Measurements from ENCODE around the gene TUBA4A. TPM values are rescaled to one million over a fixed set of nuclear protein-coding genes. Genes with fewer than 3 reads are reported as not detected.

Gene TUBA4A
- total and polyA plus RNA-seq, 9 of the 15 experiments (the other 6 are each of a cell fraction or from before 2014, with no cell fraction given): 25.1 to 174 (median 42.4) TPM

DNA sequence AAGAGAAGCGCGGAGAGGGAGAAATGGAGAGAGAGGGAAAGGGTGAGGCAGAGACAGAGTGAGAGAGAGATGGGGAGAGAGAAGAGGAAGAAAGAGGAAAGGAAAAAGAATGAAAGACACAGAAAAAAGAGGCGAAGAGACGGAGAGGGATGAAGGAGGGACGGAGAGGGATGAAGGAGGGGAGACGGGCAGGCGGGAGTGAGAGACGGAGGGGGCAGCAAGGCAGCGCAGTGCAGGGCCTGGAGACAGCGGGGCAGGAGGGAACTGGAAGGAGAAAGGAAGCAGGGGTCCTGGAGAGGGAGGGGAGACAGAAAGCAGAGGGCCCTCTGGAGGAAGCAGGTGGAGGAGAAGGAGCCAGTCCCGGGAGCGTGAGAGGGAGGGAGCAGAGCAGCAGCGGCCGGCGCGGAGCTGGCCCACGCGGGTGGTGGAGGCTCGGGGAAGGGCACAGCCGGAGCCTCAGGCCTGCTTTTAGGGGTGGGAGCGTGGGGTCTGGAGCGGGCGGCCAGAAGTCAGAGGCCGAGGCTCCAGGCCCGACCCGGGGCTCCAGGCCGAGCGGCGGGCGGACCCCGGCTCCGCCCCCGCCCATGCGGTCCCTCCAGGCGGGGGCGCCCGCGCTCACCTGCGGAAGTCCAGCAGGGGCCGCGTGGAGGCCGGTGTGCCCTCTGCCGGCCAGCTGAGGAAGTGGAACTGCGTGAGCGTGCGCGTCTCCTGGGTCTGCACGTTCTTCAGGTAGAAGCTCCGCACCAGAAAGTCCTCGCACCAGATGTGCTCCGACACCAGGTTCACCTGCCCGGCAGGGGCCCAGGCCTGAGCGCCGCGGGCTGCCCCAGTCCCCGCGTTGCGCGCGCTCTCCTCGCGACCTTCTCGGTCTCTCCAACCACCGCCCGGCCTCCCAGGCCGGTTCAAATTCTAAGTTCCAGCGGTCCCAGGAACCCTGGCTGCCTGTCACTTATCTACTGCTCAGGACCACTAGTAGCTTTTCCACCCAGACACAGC, 40.9 kb upstream of the TUBA4A start (continued):
- TF ChIP-seq, protein P1, sequence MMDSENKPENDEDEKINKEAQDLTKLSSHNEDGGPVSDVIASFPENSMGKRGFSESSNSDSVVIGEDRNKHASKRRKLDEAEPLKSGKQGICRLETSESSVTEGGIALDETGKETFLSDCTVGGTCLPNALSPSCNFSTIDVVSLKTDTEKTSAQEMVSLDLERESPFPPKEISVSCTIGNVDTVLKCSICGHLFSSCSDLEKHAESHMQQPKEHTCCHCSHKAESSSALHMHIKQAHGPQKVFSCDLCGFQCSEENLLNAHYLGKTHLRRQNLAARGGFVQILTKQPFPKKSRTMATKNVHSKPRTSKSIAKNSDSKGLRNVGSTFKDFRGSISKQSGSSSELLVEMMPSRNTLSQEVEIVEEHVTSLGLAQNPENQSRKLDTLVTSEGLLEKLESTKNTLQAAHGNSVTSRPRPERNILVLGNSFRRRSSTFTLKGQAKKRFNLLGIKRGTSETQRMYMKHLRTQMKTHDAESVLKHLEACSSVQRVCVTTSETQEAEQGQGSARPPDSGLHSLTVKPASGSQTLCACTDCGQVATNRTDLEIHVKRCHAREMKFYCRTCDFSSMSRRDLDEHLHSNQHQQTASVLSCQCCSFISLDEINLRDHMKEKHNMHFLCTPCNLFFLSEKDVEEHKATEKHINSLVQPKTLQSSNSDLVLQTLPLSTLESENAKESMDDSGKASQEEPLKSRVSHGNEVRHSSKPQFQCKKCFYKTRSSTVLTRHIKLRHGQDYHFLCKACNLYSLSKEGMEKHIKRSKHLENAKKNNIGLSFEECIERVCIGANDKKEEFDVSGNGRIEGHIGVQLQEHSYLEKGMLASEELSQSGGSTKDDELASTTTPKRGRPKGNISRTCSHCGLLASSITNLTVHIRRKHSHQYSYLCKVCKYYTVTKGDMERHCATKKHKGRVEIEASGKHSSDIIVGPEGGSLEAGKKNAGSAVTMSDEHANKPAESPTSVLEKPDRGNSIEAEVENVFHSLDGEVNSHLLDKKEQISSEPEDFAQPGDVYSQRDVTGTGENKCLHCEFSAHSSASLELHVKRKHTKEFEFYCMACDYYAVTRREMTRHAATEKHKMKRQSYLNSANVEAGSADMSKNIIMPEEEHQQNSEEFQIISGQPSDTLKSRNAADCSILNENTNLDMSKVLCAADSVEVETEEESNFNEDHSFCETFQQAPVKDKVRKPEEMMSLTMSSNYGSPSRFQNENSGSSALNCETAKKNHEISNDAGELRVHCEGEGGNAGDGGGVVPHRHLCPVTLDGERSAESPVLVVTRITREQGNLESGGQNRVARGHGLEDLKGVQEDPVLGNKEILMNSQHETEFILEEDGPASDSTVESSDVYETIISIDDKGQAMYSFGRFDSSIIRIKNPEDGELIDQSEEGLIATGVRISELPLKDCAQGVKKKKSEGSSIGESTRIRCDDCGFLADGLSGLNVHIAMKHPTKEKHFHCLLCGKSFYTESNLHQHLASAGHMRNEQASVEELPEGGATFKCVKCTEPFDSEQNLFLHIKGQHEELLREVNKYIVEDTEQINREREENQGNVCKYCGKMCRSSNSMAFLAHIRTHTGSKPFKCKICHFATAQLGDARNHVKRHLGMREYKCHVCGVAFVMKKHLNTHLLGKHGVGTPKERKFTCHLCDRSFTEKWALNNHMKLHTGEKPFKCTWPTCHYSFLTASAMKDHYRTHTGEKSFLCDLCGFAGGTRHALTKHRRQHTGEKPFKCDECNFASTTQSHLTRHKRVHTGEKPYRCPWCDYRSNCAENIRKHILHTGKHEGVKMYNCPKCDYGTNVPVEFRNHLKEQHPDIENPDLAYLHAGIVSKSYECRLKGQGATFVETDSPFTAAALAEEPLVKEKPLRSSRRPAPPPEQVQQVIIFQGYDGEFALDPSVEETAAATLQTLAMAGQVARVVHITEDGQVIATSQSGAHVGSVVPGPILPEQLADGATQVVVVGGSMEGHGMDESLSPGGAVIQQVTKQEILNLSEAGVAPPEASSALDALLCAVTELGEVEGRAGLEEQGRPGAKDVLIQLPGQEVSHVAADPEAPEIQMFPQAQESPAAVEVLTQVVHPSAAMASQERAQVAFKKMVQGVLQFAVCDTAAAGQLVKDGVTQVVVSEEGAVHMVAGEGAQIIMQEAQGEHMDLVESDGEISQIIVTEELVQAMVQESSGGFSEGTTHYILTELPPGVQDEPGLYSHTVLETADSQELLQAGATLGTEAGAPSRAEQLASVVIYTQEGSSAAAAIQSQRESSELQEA (IDR thresholded peaks at IDR 0.05; ENCODE audit: low read depth): no peak
- TF ChIP-seq, protein P2, sequence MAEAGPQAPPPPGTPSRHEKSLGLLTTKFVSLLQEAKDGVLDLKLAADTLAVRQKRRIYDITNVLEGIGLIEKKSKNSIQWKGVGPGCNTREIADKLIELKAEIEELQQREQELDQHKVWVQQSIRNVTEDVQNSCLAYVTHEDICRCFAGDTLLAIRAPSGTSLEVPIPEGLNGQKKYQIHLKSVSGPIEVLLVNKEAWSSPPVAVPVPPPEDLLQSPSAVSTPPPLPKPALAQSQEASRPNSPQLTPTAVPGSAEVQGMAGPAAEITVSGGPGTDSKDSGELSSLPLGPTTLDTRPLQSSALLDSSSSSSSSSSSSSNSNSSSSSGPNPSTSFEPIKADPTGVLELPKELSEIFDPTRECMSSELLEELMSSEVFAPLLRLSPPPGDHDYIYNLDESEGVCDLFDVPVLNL (CRISPR knock-in tag; IDR thresholded peaks at IDR 0.05; ENCODE audit: low read depth): no peak
- TF ChIP-seq, protein P3, sequence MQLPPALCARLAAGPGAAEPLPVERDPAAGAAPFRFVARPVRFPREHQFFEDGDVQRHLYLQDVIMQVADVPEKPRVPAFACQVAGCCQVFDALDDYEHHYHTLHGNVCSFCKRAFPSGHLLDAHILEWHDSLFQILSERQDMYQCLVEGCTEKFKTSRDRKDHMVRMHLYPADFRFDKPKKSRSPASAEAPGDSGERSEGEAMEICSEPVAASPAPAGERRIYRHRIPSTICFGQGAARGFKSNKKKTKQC (CRISPR knock-in tag; IDR thresholded peaks at IDR 0.05): peak; percentile 59; the same call in 1 of the 2 replicates
- TF ChIP-seq ZKSCAN3 (CRISPR knock-in tag; IDR thresholded peaks at IDR 0.05) (no peak), CCNT2 (IDR thresholded peaks at IDR 0.05; ENCODE audit: borderline replicate concordance, extremely low read depth, insufficient read length, low read depth, low read length) (peak; percentile 89), ZNF778 (CRISPR knock-in tag; IDR thresholded peaks at IDR 0.05) (no peak), POU5F1 (IDR thresholded peaks at IDR 0.05; ENCODE audit: borderline replicate concordance, low read depth, low read length, partially characterized antibody) (no peak), ETV6 (IDR thresholded peaks at IDR 0.05; ENCODE audit: borderline replicate concordance in 1 of 2, low read depth in 2 of 2, low read length in 1 of 2) (no peak), ETV6 (CRISPR knock-in tag; IDR thresholded peaks at IDR 0.05; ENCODE audit: borderline replicate concordance) (no peak), SUPT5H (IDR thresholded peaks at IDR 0.05) (peak; percentile 58; the same call in 1 of the 2 replicates)
- TF ChIP-seq, protein P4, sequence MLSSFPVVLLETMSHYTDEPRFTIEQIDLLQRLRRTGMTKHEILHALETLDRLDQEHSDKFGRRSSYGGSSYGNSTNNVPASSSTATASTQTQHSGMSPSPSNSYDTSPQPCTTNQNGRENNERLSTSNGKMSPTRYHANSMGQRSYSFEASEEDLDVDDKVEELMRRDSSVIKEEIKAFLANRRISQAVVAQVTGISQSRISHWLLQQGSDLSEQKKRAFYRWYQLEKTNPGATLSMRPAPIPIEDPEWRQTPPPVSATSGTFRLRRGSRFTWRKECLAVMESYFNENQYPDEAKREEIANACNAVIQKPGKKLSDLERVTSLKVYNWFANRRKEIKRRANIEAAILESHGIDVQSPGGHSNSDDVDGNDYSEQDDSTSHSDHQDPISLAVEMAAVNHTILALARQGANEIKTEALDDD (IDR thresholded peaks at IDR 0.05): no peak
- TF ChIP-seq, protein P5, sequence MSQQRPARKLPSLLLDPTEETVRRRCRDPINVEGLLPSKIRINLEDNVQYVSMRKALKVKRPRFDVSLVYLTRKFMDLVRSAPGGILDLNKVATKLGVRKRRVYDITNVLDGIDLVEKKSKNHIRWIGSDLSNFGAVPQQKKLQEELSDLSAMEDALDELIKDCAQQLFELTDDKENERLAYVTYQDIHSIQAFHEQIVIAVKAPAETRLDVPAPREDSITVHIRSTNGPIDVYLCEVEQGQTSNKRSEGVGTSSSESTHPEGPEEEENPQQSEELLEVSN (IDR thresholded peaks at IDR 0.05; ENCODE audit: borderline replicate concordance in 1 of 2, extremely low read depth in 1 of 2, insufficient read depth in 1 of 2, insufficient read length in 1 of 2, low read depth in 1 of 2, low read length in 1 of 2, poor library complexity in 1 of 2, severe bottlenecking in 1 of 2): peak; percentile 54 to 83
